ENCODE results near the gene GRB10.

Gene GRB10

DNA sequence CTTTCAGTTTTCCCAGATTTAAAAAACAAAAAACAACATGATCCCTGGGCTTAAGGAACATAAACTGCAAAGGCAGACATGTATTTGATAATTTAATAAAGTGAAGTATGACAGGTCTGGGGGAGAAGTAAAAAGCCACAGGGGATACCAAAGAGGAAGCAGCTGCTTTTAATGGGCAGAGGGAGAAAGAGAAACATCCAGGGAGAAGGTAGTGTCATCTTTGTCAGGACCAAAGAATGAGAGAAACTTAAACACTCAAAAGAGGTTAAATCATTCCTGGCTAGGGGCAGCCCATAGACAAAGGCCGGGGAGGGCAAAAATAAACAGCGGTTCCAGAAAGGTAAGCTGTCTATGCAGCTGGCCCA is 94.5 kb downstream of the GRB10 start:
- TF ChIP-seq, protein P1, sequence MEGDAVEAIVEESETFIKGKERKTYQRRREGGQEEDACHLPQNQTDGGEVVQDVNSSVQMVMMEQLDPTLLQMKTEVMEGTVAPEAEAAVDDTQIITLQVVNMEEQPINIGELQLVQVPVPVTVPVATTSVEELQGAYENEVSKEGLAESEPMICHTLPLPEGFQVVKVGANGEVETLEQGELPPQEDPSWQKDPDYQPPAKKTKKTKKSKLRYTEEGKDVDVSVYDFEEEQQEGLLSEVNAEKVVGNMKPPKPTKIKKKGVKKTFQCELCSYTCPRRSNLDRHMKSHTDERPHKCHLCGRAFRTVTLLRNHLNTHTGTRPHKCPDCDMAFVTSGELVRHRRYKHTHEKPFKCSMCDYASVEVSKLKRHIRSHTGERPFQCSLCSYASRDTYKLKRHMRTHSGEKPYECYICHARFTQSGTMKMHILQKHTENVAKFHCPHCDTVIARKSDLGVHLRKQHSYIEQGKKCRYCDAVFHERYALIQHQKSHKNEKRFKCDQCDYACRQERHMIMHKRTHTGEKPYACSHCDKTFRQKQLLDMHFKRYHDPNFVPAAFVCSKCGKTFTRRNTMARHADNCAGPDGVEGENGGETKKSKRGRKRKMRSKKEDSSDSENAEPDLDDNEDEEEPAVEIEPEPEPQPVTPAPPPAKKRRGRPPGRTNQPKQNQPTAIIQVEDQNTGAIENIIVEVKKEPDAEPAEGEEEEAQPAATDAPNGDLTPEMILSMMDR (IDR thresholded peaks at IDR 0.05; ENCODE audit: low read depth, low read length): no peak

DNA sequence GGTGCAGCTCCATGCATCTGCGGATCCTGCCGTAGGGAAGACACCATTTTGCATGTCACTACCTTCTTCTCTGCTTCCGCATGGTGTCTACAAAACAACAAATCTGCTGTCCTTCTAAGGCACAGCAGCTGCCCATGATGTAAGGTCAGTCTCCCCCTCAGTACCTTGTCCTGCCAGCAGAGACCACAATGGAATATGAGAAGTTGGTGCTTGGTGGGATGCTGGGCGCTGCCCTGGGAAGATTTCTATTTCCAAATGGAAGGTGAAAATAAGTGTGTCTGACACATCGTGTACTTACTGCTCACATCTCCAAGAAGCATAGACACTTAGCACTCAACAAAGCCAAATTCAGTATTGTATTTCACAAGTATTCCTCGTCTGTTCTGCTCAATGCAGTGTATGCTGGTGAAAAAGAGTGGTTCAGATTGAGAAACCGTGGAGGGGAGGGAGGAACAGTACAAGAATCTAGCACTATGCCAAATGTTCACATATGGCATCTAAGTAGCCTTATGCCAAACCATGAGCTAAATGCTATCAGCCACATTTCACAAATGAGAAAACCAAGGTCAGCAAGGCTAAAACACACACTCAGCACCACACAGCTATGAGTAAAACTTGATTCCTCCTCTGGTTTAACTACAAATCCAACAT is 95.0 kb downstream of the GRB10 start:
- TF ChIP-seq, protein P1 (IDR thresholded peaks at IDR 0.05; ENCODE audit: low read depth, low read length): no peak
- H3K4me3 ChIP-seq (ENCODE audit: low read depth, low read length): no peak overlapping the region

More for the DNA sequence above, 94.5 kb downstream of the GRB10 start:
- H3K4me3 ChIP-seq (ENCODE audit: low read depth, low read length): no peak overlapping the region

DNA sequence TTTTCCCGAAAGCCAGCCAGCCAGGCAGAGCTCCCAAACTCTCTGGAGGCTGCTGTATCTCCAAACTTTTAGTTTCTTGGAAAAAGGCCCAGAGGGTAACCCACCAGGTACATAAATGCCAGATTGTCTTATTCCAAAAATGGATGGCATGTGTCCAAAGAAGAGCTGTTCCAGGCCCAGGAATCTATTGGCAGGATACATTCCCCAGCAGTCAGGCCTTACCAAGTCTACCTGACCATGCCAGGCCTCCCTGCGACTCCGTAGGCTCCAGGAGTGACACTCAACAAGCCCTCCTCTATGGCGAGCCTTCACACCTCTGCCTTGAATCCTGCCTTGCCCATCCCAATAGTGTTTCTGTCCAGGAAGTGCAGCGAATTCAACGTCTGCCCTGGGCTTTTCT is 95.6 kb downstream of the GRB10 start:
- TF ChIP-seq, protein P1 (IDR thresholded peaks at IDR 0.05; ENCODE audit: low read depth, low read length): no peak
- H3K4me3 ChIP-seq (ENCODE audit: low read depth, low read length): no peak overlapping the region

DNA sequence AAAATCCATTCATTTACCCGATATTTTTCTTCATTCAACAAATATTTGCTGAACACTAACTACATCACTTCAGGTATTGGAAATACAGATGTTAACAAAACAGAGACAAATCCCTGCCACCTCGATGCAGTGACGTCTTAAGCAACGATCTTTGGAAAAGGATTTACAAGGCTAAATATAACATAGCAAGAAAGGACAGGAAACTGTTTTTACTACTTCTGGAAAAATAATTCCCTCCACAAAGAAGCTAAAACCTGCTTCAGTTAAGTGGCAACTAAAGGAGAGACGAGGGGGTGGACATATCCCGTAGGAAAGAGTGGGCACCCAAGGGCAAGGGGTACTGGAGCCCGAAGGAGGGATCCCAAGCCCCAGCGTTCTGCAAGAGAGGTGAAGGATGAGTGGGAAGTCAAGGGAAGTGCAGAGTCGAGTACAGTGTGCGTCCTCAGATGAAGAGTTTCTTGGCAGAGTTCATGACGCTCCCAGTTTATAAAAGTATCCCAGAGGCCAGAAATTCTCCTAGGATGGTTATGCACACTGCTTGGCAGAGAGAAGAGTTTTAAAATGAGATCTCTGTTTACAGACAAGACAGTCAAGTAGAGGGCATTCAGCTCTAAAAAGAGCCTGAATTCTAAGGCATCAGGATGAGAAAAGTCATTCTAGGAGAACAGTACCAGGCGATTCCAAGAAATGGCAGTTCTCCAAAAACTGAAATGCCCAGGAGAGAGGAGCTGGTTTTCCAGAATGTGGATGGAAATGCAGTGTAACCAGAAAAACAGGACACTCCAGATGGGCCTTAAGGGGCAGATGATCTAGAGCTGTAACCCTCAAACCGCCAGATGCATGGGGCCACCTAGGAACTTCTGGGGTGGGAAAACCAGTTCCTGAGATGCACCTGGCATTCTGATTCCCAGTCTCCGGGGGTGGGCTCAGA is 97.3 kb downstream of the GRB10 start:
- TF ChIP-seq, protein P1 (IDR thresholded peaks at IDR 0.05; ENCODE audit: low read depth, low read length): no peak
- no peak overlapping the region for H3K4me3 ChIP-seq (ENCODE audit: low read depth, low read length)

DNA sequence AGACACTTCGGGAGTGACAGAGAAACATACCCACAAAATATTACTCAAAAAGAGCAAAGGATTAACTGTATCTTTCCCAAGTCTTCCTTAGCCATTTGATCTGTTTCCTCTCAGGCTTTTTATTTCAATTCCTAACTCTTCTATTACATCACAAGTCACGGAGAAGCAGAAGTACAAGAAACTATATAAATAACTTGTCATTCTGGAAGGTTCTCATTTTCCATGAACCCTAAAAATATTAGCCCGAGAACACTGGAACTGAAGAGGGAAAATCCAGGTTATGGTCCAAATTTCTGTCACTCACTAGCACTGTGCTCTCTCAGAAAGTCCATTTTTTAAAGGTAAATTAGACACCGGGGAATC is 98.0 kb downstream of the GRB10 start:
- H3K4me3 ChIP-seq (ENCODE audit: low read depth, low read length): no peak overlapping the region
- TF ChIP-seq, protein P1 (IDR thresholded peaks at IDR 0.05; ENCODE audit: low read depth, low read length): no peak

DNA sequence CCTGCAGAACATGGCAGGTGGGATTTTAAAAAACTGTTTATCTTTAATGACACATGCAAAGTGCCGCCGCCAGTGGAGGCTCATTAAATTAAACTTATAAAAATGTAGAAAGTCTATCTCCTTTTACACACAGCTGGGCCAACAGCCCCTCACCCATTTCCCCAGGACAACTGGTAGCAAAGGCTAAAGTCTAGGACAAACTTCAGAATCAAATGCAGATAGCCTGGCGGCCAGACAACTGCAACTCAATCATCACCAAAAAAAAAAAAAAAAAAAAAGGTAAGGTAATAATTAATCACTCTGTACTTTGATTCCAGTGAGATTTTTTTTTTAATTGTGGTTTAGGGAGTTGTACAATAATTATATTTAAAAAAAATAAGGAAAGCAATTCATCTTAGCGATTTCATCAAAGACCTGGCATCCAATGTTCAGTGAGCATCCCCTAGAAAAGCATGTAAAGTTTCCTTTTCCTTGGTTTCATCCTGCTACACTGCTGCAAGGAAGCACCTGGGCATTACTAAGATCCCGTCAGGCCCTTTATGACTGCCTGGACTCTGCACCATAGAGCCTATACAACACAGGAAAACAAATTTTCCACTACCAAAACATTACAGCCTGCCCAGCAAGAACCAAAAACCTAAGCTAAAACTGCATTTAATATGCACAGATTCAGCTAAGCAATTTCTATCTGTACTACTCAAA is 98.5 kb downstream of the GRB10 start:
- TF ChIP-seq, protein P1 (IDR thresholded peaks at IDR 0.05; ENCODE audit: low read depth, low read length): no peak
- no peak overlapping the region for H3K4me3 ChIP-seq (ENCODE audit: low read depth, low read length)

Measured in WI38 (cell line).